Stimulated activated naive CD4-positive, alpha-beta T cell (primary cell): Measurements from ENCODE around the gene LVRN.

Source experiments
- DNase-seq, 6 experiments: peaks; one replicate each; lab custom pipeline; 2025; lab: John Stamatoyannopoulos, UW

LVRN gene

GRCh38 chr5:116023619-116024018 is 61.3 kb downstream of the LVRN start:
- DNase-seq, result no peak

DNA sequence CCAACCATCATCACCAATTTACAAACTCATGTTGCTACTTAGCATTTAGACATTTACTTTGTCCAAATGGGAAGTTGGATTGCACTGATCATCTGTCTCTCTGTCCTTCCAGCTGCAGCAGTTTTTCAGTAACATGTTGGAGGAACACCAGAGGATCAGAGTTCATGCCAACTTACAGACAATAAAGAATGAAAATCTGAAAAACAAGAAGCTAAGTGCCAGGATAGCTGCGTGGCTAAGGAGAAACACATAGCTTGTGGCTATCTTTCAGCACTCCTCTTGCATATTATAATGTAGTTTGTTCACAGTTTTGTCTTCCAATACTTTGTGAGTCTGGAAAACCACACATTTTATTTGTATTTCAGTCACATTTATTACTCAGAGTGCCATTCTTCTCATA is 63.6 kb downstream of the LVRN start:
- DNase-seq, result no peak

- no peak for DNase-seq
These were observed 69.8 kb downstream of the LVRN start, which contains the start of gene ARL14EPL for GRCh38 chr5:116032094-116032517. TSS of gene ARL14EPL (plus strand) at chr5:116032472. CDS start at chr5:116051466, 18,994 bp downstream.

GRCh38 chr5:116032991-116033390 is 70.7 kb downstream of the LVRN start:
- DNase-seq, result no peak

DNA sequence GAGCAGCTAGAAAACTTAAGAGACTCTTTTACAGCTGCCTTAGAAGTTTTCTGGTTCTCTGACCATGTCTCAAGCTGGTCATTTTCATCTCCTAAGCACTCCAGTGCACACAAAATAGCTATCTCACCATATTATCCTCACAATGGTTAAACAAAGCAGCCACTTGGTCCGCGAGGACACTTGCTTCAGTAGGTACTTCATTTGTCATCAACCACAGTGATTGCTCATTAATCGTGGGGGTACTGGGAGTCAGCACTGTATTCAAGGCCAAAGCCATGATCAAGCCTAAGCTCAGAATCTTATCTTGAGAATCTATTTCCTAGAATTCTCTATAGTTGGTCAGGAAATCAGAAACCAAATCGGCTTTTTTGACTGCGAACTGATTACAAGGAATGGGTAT is 72.8 kb downstream of the LVRN start:
- DNase-seq, result no peak

- no peak for DNase-seq
These were observed 75.1 kb downstream of the LVRN start for GRCh38 chr5:116037236-116037822.

DNA sequence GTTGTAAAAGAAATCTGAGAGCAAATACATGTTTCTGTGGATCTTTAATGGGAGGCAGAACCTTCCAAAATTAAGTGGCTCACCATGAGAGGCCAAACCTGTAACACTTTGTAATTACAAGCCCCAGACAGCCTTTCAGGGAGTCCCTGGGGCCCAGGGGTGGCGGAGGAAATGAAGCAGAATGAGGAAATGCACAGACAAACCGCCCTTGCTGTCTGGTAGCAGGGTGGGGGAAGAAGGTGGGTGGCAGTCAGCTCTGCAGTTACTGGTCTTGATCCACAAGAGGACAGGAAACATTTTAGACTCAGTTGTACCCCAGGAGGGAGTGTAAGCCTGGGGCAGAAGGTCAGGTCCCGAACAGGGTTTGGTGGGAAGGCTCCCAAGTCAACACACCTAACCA is 76.5 kb downstream of the LVRN start:
- DNase-seq, result peak in 1 of 6 experiments; percentile 0

- no peak for DNase-seq
These were observed 80.1 kb downstream of the LVRN start for GRCh38 chr5:116042375-116042774.

GRCh38 chr5:116044073-116044472 is 81.8 kb downstream of the LVRN start:
- no peak for DNase-seq

- no peak for DNase-seq
These were observed 83.5 kb downstream of the LVRN start for GRCh38 chr5:116045821-116046220.

DNA sequence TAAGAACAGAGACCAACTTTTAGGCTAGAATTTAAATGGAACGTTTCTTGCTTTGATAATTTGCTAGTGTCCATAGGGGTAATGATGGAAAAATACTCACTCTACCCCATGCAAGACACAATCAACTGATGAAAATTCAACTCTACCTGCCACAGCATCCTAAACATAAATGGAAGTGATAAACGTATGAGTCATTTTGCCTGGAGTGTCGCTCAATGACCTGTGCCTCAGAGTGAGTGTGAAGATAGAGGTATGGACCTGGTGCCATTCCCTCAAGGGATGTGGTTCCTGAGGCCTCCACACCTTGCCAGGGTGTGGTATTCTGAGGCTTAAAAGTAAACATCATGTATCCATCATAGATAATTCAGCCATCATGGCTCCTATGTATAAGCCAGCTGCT is 84.0 kb downstream of the LVRN start:
- DNase-seq, result no peak

DNA sequence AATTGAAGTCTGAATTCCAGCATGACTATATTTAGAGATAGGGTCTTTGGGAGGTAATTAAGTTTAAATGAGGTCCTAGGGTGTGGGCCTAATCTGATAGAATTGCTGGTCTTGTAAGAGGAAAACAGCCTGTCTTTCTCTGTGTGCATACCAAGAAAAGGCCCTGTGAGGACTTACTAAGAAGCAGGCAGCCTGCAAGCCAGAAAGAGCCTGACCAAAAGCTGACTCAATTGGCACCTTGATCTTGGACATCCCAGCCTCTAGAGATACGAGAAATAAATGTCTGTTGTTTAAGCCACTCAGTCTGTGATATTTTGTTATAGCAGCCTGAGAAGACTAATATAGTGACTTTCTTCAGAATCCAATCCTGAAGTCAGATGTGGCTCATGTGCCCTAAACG is 84.5 kb downstream of the LVRN start:
- no peak for DNase-seq

GRCh38 chr5:116058346-116058936 is 96.2 kb downstream of the LVRN start:
- no peak for DNase-seq

DNA sequence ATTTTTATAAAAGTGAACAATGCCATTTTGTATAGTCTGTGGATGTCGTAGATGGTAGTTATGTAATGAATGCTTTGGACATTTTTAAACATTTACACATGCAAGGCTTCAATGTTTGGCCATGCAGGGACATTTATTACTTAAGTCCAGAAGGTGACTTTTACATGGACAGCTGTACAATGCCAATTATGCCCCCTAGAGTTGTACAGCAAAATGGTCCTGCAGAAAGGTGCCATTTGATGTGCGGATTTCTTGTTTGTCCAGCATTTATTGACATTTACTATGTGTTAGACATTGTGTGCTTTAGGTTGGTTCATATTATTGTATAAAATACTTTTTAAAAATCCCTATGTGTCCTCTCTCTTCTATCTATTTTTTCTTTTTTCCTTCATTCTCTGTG is 100.1 kb downstream of the LVRN start:
- no peak for DNase-seq

DNA sequence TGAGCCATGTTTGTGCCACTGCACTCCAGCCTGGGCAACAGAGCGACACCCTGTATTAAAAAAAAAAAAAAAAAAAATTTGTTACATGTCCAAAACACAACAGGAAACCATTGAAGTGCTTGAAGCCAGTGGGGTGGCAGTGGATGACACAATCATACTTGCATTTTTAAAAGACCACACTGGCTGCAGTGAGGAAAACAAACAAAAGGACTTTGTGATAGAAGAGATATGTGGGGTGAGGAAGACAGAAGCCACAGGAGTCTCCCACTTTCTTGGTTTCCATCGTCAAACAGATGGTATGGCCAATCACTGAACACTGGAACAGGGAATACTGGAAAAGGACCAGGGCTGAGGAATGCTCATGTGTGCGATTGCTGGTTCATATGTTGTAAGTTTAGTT is 101.7 kb downstream of the LVRN start:
- DNase-seq, result no peak

- DNase-seq, result peak in 3 of 6 experiments; percentile 4 to 53 (median 27)
These were observed 105.9 kb downstream of the LVRN start for GRCh38 chr5:116068028-116068632.

GRCh38 chr5:116071211-116071610 is 108.9 kb downstream of the LVRN start:
- no peak for DNase-seq

DNA sequence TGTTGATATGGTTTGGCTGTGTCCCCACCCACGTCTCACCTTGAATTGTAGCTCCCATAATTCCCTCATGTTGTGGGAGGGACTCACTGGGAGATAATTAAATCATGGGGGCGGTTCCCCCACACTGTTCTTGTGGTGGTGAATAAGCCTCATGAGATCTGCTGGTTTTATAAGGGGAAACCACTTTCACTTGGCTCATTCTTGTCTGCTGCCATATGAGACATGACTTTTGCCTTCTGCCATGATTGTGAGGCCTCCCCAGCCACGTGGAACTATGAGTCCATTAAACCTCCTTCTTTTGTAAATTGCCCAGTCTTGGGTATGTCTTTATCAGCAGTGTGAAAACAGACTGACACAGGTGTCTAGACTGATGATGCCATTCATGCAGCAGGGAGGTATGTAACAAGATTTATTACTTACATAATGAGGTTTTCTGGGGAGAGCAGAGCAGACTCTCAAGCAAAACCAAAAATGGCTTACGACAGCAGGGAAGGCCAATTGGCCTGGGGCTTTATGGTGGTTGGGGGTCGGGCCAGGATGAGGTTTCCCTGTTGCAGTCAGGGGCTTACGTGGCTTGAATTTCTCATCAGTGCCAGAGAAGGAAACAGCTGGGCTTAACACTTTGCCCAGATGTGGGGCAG is 113.0 kb downstream of the LVRN start:
- no peak for DNase-seq

DNA sequence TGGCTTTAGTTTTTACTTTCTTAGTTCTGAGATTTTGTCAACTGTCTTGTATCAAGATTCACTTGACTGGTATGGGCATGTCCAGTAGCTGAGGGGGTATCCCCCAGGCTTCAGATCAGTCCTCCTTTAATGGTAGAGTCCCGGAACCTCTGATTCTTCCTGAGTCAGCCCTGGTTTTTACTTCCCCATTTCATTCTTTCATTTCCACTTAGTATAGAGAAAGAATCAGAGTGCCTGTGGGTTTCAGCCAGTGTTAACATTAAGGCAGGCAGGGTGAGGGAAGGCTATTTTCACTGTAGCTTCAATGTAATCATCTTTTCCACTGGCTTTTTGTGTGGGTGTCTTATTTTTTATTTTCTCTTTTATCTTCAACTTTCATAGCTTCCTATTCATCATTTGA is 114.2 kb downstream of the LVRN start:
- no peak for DNase-seq
